ENCODE results near the gene AGMO.
"Not testable (repeated sequence)": the region's sequence is repeated elsewhere in the genome, so short reads cannot be mapped to it uniquely, and the experiment has no call there.

AGMO gene

GRCh38 chr7:15309872-15310271 lies 251.9 kb downstream of the AGMO start:
- Mint-ChIP-seq H3K27ac (no peak overlapping the region), H3K27me3 (ENCODE audit: low read depth) (no peaks in the 10 kb centered on the region), H3K4me3 (no peak overlapping the region), H3K36me3 (ENCODE audit: low read depth) (no peaks in the 10 kb centered on the region), H3K4me1 (no peaks in the 10 kb centered on the region), H3K9me3 (peaks cover 12% of the 10 kb centered on the region)
- no peak for TF ChIP-seq CTCF (IDR thresholded peaks at IDR 0.05; ENCODE audit: unreplicated experiment in 3 of 3)

GRCh38 chr7:15308821-15309220 lies 253.0 kb downstream of the AGMO start:
- no peak overlapping the region for H3K4me3 Mint-ChIP-seq
- no peaks in the 10 kb centered on the region for H3K27me3 Mint-ChIP-seq (ENCODE audit: low read depth)
- H3K27ac Mint-ChIP-seq, result peak overlapping the region; percentile 53 to 61 (median 53)
- no peaks in the 10 kb centered on the region for H3K36me3 Mint-ChIP-seq (ENCODE audit: low read depth)
- no peaks in the 10 kb centered on the region for H3K4me1 Mint-ChIP-seq
- H3K9me3 Mint-ChIP-seq, result peaks cover 12% of the 10 kb centered on the region
- no peak for TF ChIP-seq CTCF (IDR thresholded peaks at IDR 0.05; ENCODE audit: unreplicated experiment in 3 of 3)

- Mint-ChIP-seq H3K27ac (no peak overlapping the region), H3K4me1 (no peaks in the 10 kb centered on the region), H3K9me3 (peaks cover 2% of the 10 kb centered on the region), H3K4me3 (no peak overlapping the region), H3K27me3 (ENCODE audit: low read depth) (no peaks in the 10 kb centered on the region), H3K36me3 (ENCODE audit: low read depth) (no peaks in the 10 kb centered on the region)
- TF ChIP-seq CTCF (IDR thresholded peaks at IDR 0.05; ENCODE audit: unreplicated experiment in 3 of 3), result no peak
These were observed 255.5 kb downstream of the AGMO start for GRCh38 chr7:15306296-15306695.

DNA sequence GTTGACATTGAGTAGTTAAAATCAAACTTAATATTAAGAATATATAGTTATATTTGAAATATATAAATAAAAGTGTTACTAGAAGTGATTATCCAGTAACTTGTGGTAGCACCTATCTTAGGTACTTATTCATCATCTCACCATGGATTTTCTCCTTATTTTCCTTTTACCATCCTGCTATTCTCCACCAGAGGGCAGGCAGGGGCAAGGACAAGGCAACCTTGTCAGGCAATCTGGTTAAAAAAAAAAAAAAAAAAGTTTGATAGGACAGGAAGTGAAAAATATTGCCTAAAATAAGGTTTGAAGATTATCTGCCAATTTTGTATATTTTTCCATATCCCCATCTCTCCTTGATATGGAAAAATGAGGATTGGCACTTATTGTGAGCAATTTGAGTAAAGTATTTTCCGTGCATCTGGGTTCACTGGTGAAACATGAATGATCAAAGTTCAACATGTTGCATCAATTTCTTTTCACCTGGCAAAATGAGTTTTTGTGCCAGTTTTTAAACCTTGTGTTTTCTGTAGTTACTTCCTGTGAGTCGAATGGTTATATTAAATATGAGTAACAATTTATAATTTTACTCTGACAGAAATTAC lies 256.7 kb downstream of the AGMO start:
- peak; percentile 58 to 75 (median 60) for TF ChIP-seq CTCF (IDR thresholded peaks at IDR 0.05; ENCODE audit: unreplicated experiment in 3 of 3)

GRCh38 chr7:15303357-15303756 lies 258.5 kb downstream of the AGMO start:
- H3K27ac Mint-ChIP-seq, result no peak overlapping the region
- no peaks in the 10 kb centered on the region for H3K36me3 Mint-ChIP-seq (ENCODE audit: low read depth)
- H3K4me1 Mint-ChIP-seq, result no peaks in the 10 kb centered on the region
- TF ChIP-seq CTCF (IDR thresholded peaks at IDR 0.05; ENCODE audit: unreplicated experiment in 3 of 3), result no peak
- H3K4me3 Mint-ChIP-seq, result no peak overlapping the region
- no peaks in the 10 kb centered on the region for H3K27me3 Mint-ChIP-seq (ENCODE audit: low read depth)
- no peaks in the 10 kb centered on the region for H3K9me3 Mint-ChIP-seq

More for the DNA sequence above, 256.7 kb downstream of the AGMO start:
- Mint-ChIP-seq H3K36me3 (ENCODE audit: low read depth) (no peaks in the 10 kb centered on the region), H3K27me3 (ENCODE audit: low read depth) (no peaks in the 10 kb centered on the region), H3K4me1 (no peaks in the 10 kb centered on the region), H3K27ac (no peak overlapping the region), H3K9me3 (no peaks in the 10 kb centered on the region), H3K4me3 (no peak overlapping the region)

DNA sequence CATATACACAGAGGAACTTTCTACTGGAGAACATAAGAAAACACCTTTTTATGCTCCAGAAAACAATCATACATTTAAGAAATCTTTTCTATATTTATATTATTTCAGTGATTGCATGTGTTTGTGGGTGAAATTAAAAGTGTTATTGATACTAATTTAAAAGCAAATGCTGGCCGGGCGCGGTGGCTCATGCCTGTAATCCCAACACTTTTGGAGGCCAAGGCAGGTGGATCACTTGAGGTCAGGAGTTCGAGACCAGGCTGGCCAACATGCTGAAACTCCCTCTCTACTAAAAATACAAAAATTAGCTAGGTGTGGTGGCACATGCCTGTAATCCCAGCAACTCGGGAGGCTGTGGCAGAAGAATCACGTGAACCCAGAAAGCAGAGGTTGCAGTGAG lies 260.8 kb downstream of the AGMO start:
- H3K27ac Mint-ChIP-seq; H3K9me3 Mint-ChIP-seq; H3K4me3 Mint-ChIP-seq; H3K4me1 Mint-ChIP-seq; H3K36me3 Mint-ChIP-seq (ENCODE audit: low read depth); H3K27me3 Mint-ChIP-seq (ENCODE audit: low read depth): not testable (repeated sequence)
